K562 (cell line): ENCODE results near the gene KLHL15. TPM values are rescaled to one million over a fixed set of nuclear protein-coding genes. Genes with fewer than 3 reads are reported as not detected.

ENCODE experiments used
- AFF4 ChIP-seq: sonication (generic); formaldehyde crosslinking; IDR thresholded peaks from 2 replicates; pipeline ENCODE4 v1.8.0; 2023; ENCODE audit warnings: mild to moderate bottlenecking, missing genetic modification reagents
- HMGN3 ChIP-seq: IDR thresholded peaks from 2 replicates; pipeline ENCODE4 v1.6.1; 2011; ENCODE audit warnings: borderline replicate concordance, low read depth, mild to moderate bottlenecking, mixed read lengths, low read length; ENCODE audit not compliant: insufficient read length; ENCODE audit errors: extremely low read depth
- ZNF224 ChIP-seq: sonication (generic); formaldehyde crosslinking; IDR thresholded peaks from 2 replicates; pipeline ENCODE4 v1.8.0; 2022; ENCODE audit warnings: mild to moderate bottlenecking, missing genetic modification reagents
- ZNF318 ChIP-seq, 2 experiments: fragments of 450-650 bp; IDR thresholded peaks; 2 replicates each; pipeline ENCODE4 v1.6.1; 2016; ENCODE audit warnings: mild to moderate bottlenecking in 2 of 2, borderline replicate concordance in 1 of 2, low read depth in 1 of 2, moderate library complexity in 1 of 2
- ZNF41 ChIP-seq: fragments of 250-450 bp; sonication (Bioruptor Pico); conservative IDR thresholded peaks from 2 replicates; pipeline ENCODE4 v1.4.0; 2020; ENCODE audit warnings: mild to moderate bottlenecking
- polyA plus RNA-seq, 8 experiments: library from polyadenylated mRNA; depleted of rRNA in 4 of 8; stranded (reverse) in 5 of 8; unstranded in 3 of 8; fragments of >200 nt; fragmentation: Nextera tagmentation in 2 of 8; fragmentation: Illumina TruSeq in 1 of 8; extraction: Ambion mirVana in 2 of 8; extraction: Trizol in 1 of 8; gene quantifications; 2 replicates each; pipeline versions ENCODE4 v1.2.1 to v1.2.3, GENCODE V29; 2011 to 2014; ENCODE audit warnings: inconsistent platforms in 1 of 8, missing spikeins in 1 of 8
- total RNA-seq, 7 experiments: library from RNA; depleted of rRNA in 6 of 7; stranded (reverse); fragments of >200 nt in 6 of 7; fragmentation: Illumina TruSeq in 2 of 7; extraction: Trizol in 2 of 7; gene quantifications; 2 replicates each; pipeline versions ENCODE4 v1.2.1 to v1.2.3, GENCODE V29; 2011 to 2021; ENCODE audit warnings: low replicate concordance in 1 of 7
- TF ChIP-seq, protein P1 (sequence below): sonication (generic); formaldehyde crosslinking; IDR thresholded peaks from 2 replicates; pipeline ENCODE4 v1.9.0; 2022; ENCODE audit warnings: mild to moderate bottlenecking, missing genetic modification reagents
- TF ChIP-seq, protein P2 (sequence below): sonication (generic); formaldehyde crosslinking; IDR thresholded peaks from 2 replicates; pipeline ENCODE4 v1.8.0; 2022; ENCODE audit warnings: mild to moderate bottlenecking, missing genetic modification reagents

The KLHL15 gene
- total and polyA plus RNA-seq, 9 of the 15 experiments (the other 6 are each of a cell fraction or from before 2014, with no cell fraction given): 3.0 to 12.4 (median 7.6) TPM

DNA sequence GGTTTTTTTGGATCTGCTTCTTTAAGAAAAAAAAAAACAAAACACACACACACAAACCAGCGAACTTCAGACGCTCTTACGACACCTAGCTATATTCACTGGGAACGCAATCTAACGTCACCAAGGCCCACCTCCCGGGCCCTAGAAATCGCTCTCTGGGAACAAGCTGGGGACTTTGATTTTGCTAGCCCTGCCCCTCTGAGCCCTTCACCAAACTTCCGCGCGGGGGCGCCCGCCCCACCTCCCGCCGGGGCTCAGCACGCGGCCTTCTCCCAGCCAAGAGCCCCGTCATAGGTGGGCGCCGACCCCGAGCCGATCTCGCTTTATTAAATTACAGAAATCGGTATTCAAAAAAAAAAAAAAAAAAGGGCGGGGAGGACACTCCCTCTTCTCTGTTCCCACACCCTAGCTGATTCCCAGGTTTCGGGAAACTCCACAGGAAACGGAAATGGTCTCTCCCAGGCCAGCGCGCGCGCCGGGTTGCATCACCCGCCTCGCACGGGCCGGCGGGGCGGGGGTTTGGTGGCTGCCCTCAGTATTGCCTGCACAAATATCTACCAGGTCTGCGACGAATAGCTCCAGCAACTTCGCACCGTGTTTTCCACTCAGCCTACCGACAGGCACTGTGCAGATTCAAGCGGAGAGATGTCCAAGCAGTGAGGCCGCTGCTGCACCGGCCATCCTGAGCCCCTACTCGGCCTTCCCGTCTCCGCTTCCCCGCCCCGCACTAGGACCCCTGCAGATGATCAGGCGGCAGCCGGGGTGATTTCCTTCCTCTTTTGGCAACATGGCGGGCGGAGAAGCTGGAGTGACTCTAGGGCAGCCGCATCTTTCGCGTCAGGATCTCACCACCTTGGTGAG is 27.4 kb upstream of the KLHL15 start, which contains the start of gene EIF2S3 (continued):
- no peak for TF ChIP-seq ZNF41 (CRISPR knock-in tag)
- TF ChIP-seq, protein P1, sequence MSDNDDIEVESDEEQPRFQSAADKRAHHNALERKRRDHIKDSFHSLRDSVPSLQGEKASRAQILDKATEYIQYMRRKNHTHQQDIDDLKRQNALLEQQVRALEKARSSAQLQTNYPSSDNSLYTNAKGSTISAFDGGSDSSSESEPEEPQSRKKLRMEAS (CRISPR knock-in tag): peak; percentile 32; the same call in 1 of the 2 replicates
- TF ChIP-seq ZNF224 (CRISPR knock-in tag): no peak
- 0 out of 2 replicates have a peak, but pooled peaks have one; percentile 3 for TF ChIP-seq AFF4
- TF ChIP-seq ZNF318 (IDR thresholded peaks at IDR 0.05; ENCODE audit: borderline replicate concordance in 1 of 2, low read depth in 1 of 2): peak in 1 of 2 experiments; percentile 78; a peak in 2 of 4 replicates
- TF ChIP-seq, protein P2, sequence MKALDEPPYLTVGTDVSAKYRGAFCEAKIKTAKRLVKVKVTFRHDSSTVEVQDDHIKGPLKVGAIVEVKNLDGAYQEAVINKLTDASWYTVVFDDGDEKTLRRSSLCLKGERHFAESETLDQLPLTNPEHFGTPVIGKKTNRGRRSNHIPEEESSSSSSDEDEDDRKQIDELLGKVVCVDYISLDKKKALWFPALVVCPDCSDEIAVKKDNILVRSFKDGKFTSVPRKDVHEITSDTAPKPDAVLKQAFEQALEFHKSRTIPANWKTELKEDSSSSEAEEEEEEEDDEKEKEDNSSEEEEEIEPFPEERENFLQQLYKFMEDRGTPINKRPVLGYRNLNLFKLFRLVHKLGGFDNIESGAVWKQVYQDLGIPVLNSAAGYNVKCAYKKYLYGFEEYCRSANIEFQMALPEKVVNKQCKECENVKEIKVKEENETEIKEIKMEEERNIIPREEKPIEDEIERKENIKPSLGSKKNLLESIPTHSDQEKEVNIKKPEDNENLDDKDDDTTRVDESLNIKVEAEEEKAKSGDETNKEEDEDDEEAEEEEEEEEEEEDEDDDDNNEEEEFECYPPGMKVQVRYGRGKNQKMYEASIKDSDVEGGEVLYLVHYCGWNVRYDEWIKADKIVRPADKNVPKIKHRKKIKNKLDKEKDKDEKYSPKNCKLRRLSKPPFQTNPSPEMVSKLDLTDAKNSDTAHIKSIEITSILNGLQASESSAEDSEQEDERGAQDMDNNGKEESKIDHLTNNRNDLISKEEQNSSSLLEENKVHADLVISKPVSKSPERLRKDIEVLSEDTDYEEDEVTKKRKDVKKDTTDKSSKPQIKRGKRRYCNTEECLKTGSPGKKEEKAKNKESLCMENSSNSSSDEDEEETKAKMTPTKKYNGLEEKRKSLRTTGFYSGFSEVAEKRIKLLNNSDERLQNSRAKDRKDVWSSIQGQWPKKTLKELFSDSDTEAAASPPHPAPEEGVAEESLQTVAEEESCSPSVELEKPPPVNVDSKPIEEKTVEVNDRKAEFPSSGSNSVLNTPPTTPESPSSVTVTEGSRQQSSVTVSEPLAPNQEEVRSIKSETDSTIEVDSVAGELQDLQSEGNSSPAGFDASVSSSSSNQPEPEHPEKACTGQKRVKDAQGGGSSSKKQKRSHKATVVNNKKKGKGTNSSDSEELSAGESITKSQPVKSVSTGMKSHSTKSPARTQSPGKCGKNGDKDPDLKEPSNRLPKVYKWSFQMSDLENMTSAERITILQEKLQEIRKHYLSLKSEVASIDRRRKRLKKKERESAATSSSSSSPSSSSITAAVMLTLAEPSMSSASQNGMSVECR (CRISPR knock-in tag): peak; percentile 70
- TF ChIP-seq HMGN3: peak; percentile 53
